Measurements from ENCODE around the gene RAB19.
A peak's percentile ranks its signal among the peaks of the same experiment; 100 is the strongest.
"Not testable (repeated sequence)": the region's sequence is repeated elsewhere in the genome, so short reads cannot be mapped to it uniquely, and the experiment has no call there.

RAB19 gene

DNA sequence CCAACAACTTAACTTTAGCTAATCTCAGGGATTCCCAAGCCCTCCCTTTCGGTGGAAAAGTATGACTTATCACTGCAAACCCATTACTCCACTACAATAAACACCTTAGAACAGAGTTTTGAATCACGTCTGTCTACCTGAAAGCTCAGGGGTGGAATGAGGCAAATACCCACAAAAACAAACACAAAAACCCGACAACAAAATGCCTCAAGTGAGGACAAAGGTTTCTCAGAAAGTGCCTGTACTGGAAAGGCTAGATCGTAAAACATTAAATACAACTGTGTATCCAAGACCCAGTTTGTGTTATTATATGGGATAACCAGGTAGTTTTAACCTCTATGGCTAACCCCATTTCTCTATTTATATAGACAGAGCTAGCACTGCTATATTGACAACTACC is 49.4 kb downstream of the RAB19 start:
- FAIRE-seq (no peak), DNase-seq (ENCODE audit: insufficient read length, low spot score) (no peak)

DNA sequence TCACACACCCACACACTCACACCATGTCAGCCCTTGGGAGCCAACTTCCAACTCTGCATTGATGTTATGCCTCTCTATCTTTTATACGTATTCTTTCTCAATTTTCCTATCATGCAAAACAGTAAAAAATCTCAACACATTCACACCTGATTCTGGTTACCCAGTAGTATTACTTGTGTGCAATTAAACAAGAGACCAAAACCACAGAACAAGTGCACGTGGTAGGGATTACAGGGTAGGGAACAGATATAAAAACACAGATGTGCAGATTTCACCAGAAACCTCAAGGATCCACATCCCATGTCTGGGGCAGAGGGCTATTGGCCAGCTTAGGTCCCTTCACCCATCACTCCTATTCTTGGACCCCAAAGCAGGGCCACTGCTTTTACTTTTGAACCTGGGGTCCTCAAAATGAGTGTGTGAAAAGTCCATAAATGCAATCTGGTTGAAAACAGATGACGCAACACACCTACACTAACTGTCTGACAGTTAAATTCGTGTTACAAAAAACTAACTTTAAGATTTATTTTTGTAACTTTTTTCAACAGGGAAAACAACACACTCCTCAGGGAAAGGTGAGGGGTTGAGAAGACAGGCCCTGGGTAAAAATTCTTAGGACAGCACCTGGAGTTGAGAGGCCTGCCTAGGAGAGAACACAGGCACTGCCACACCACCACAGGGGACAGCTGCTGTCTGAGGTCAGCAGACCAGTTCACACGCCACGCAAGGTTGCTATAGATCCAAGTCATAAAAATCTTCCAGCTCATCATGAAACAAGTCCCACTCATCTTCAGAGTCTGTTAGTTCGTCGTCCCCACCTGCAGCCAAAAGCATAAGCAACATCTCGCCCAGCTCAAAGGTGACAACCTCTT is 50.2 kb downstream of the RAB19 start:
- FAIRE-seq; DNase-seq (ENCODE audit: insufficient read length, low spot score): not testable (repeated sequence)

DNA sequence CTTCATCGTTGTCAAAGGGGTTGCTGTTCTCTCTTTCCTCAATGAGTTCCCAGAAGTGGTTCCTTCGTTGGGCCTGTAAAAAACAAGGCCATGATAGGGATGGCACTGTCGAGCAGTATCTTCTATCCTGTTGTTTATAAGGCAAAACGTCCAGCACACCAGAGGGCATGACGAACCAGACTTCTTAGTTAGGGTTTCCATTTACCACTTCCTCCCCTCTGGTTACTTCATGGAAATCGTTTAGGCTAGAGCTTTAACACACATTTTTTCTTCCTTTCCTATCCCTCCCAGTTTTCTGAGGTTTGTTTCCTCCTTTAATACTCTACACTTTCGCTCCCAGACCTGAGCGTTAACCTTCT is 50.8 kb downstream of the RAB19 start:
- DNase-seq (ENCODE audit: insufficient read length, low spot score) (no peak), FAIRE-seq (no peak)

DNA sequence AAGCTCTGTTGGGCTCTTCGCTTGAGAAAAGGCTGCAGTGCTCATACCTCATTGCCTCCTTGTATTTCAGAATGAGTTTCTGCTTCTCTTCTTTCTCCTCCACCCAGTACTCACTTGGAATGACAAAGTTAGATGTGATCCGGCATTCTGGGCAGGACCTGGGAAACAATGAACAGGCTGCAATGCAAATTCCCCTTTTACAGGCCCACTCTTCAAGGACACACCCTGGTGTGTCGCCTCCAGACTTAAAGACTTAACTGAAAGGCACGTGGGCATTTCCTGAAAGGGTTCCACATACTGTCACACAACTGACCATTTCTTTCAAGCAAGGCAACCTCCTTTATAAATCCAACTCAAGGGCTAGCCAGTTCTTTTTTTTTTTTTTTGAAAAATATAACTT is 51.9 kb downstream of the RAB19 start:
- FAIRE-seq, result no peak
- no peak for DNase-seq (ENCODE audit: insufficient read length, low spot score)

DNA sequence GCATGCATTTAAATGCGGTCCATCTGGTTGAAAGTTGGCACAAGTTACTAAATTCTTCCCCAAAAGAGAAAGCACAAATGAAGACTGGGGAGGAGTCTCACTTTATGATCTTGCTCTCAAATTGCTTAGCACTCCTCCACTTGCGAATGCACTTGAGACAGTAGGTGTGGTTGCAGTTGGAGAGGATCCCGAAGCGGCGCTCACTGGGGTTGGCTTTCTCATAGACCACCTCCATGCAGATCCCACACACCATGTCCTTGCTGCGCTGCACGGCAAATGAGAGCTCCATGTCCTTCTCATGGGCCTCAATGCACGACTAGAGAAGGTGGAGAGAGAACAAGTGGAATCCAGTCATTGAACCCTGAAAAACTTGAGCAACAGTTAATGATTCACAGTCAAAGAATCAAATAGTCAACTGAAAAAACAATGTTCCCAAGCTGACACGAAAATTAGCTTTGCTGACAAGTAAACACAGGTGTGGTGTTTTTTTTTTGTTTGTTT is 52.7 kb downstream of the RAB19 start:
- no peak for FAIRE-seq

DNA sequence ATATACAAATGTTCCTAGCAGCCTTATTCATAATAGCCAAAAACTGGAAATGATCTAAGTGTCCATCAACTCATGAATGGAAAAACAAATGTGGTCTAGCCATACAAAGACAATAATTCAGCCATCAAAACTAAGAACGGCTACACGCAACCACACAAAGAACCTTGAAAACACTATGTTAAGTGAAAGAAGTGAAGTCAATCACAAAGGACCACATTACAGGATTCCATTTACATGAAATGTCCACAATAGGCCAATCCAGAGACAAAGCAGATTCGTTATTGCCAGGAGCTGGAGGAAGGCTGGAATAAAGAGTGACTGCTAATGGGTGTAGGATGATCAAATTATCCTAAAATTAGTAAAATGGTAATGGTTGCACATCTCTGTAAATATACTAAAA is 54.3 kb downstream of the RAB19 start:
- DNase-seq (ENCODE audit: insufficient read length, low spot score) (no peak), FAIRE-seq (no peak)

More for the DNA sequence above, 52.7 kb downstream of the RAB19 start:
- no peak for DNase-seq (ENCODE audit: insufficient read length, low spot score)

DNA sequence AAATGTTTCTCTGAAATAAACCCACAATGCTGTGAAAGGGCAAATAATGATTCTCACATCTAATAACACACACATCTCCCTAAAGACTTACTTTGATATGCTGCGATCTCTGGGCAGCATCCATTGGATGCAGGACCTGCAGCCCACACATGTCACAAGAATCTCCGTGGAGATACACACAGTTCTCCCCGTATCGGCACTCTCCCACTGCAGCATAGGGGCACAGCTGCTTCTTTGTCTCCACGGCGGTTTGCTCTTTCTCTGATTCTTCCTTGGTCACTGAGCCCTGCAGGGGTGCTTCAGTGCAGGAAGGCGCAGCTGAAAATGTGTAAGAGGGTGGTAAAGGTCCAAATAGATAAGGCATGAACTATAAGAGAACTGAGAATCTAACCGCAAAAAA is 55.1 kb downstream of the RAB19 start:
- no peak for DNase-seq (ENCODE audit: insufficient read length, low spot score)
- no peak for FAIRE-seq

DNA sequence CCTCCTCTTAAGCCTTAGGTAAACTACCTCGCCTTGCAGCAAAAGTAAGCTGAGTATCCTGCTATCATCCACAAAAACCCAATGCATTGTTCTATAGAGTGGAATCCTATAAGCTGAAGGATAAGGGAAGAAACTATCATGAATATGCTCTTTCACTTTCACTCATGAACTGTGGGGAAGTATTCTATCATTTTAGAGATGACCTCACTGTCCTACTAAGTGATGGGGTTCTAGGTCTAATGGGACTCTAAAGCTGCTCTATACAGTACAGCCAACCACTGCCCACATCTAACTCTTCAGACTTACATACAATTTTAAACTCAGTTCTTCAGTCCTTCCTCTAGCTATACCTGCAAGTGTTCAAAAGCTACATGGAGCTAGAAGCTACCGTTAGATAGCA is 59.3 kb downstream of the RAB19 start:
- no peak for FAIRE-seq
- DNase-seq (ENCODE audit: insufficient read length, low spot score), result no peak

DNA sequence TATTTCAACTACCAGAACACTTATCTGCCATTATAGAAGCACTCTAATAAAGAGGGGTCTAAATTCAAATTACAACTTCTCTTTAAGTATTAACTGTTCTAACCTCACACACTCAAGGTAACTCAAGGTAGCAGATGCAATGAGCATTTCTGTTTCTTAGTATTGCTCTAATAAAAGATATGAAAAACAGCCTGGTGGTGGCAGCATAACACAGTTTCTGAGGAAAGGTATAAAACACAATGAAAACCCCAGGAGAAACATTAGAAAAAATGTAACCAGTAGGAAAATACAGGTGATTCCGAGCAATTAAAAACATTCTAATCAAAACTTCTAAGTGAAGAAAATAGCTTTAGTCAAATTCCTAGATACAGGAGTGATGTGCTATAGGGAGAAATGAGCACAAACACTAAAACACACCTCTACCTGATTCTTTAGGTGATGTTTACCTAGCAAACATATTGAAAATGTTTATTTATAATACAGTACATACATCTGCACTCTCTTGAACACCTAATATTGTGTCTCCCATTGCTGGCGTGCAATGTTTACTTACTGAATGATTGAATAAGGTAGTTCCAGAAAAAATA is 72.0 kb downstream of the RAB19 start:
- FAIRE-seq, result peak; percentile 53

DNA sequence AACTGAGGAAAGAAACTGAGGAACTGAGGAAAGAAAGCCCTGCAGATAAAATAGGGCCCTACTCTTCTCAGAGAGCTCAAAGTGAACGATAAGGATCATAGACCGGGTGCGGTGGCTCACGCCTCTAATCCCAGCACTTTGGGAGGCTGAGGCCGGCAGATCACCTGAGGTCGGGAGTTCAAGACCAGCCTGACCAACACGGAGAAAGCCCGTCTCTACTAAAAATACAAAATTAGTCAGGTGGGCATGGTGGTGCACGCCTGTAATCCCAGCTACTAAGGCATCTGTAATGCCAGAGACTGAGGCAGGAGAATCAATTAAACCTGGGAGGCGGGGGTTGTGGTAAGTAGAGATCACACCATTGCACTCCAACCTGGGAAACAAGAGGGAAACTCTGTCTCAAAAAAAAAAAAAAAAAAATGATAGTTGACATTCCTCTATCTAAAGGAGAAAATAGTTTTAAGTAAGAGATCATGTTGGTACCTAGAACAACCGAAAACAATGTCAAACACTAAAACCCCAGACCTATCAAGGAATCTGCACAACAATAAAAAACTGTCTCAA is 72.9 kb downstream of the RAB19 start:
- DNase-seq (ENCODE audit: insufficient read length, low spot score) (no peak), FAIRE-seq (no peak)

More for the DNA sequence above, 72.0 kb downstream of the RAB19 start:
- peak; percentile 19 for DNase-seq (ENCODE audit: insufficient read length, low spot score)
